Kidney (tissue), 14 donors: ENCODE data around the gene KIAA0232. TPM values are rescaled to one million over a fixed set of nuclear protein-coding genes. Genes with fewer than 3 reads are reported as not detected.

Experiments used
- DNase-seq, 5 donors: peaks; one replicate each; pipeline ENCODE4 v3.0.0-alpha.2; 2013 to 2020
- FAIRE-seq: peaks from 2 replicates; lab custom pipeline; 2012; peaks lifted over from hg19 to GRCh38; lab: Jason Lieb, UNC
- H3K27ac ChIP-seq, 2 donors: one replicate each; pipeline ENCODE4 v1.7.0; 2013; ENCODE audit warnings: low read depth in 2 of 2, low read length in 2 of 2, inconsistent platforms in 1 of 2
- H3K27me3 ChIP-seq: one replicate; pipeline ENCODE4 v1.7.1; 2013; ENCODE audit warnings: low read length, inconsistent platforms; ENCODE audit not compliant: control insufficient read depth, insufficient read depth
- H3K36me3 ChIP-seq, 3 donors: one replicate each; pipeline versions ENCODE4 v1.7.0 to v1.7.1; 2013; ENCODE audit warnings: low read length in 3 of 3, control low read depth in 1 of 3, inconsistent platforms in 1 of 3; ENCODE audit not compliant: insufficient read depth in 3 of 3, control insufficient read depth in 2 of 3
- H3K4me1 ChIP-seq, 3 donors: one replicate each; pipeline versions ENCODE4 v1.7.0 to v1.7.1; 2013; ENCODE audit warnings: low read length in 3 of 3, inconsistent platforms in 1 of 3, low read depth in 1 of 3; ENCODE audit not compliant: control insufficient read depth in 2 of 3, insufficient read depth in 2 of 3
- H3K4me3 ChIP-seq, 3 donors: one replicate each; pipeline versions ENCODE4 v1.7.0 to v1.8.1; 2013; ENCODE audit warnings: low read length in 3 of 3, control low read depth in 1 of 3, inconsistent platforms in 1 of 3
- H3K9ac ChIP-seq, 3 donors: one replicate each; pipeline versions ENCODE4 v1.7.0 to v1.7.1; 2013; ENCODE audit warnings: low read length in 3 of 3, control low read depth in 1 of 3, inconsistent platforms in 1 of 3
- H3K9me3 ChIP-seq, 3 donors: one replicate each; pipeline versions ENCODE4 v1.7.0 to v1.7.1; 2013; ENCODE audit warnings: low read length in 3 of 3, control low read depth in 1 of 3, inconsistent platforms in 1 of 3; ENCODE audit not compliant: control insufficient read depth in 2 of 3, insufficient read depth in 1 of 3
- CTCF ChIP-seq: IDR thresholded peaks from 3 replicates; pipeline ENCODE4 v1.5.1; 2012; ENCODE audit warnings: mild to moderate bottlenecking, moderate library complexity, borderline replicate concordance; ENCODE audit not compliant: insufficient read depth; ENCODE audit errors: extremely low read depth
- intact Hi-C: fragments of 100-400 bp; cut with DNase I; formaldehyde crosslinking; loops from one replicate; pipeline ENCODE4 v1.11.1; 2022
- polyA plus RNA-seq: library from polyadenylated mRNA; stranded (reverse); fragments of 350-450 nt; fragmentation: Illumina TruSeq; extraction: RNeasy Lipid Tissue Mini Kit (QIAGEN cat#74804); gene quantifications from one replicate; pipeline ENCODE4 v1.2.3, GENCODE V29; 2014; ENCODE audit warnings: low read depth, low replicate concordance; ENCODE audit not compliant: insufficient read depth
- total RNA-seq: library from RNA; stranded (reverse); fragmentation: NEBNext Ultra II Directional; extraction: Animal tissue kit (Norgen Biotek cat#: 25700); gene quantifications from one replicate; pipeline ENCODE4 v1.2.1, GENCODE V29; 2021
- donor health status: control.
- donor health status: control.
- donor health status: control.
- donor health status: control.
- donor health status: control.
- donor health status: DM: yes; HTN: yes; CAD: no.
- donor health status: Normal renal cell carcinoma (clear cell type).

Gene KIAA0232
- total and polyA plus RNA-seq, 2 donors from 2014 or later = 14.0 to 39.9 TPM

- TF ChIP-seq CTCF = no peak
- no peaks in the 10 kb centered on the region for H3K36me3 ChIP-seq
- intact Hi-C loops = no loop called here
- no peaks in the 10 kb centered on the region for H3K27me3 ChIP-seq
- H3K9ac ChIP-seq = no peak overlapping the region
- H3K27ac ChIP-seq = no peak overlapping the region
- no peak for DNase-seq
- FAIRE-seq = no peak
- no peak overlapping the region for H3K4me3 ChIP-seq
- H3K9me3 ChIP-seq = peaks cover 0 to 5% (median 2%) of the 10 kb centered on the region in 3 donors
- no peaks in the 10 kb centered on the region for H3K4me1 ChIP-seq
Measured at GRCh38 chr4:6813725-6814124, 31.2 kb downstream of the KIAA0232 start.

- no peak overlapping the region for H3K9ac ChIP-seq
- FAIRE-seq (no peak), DNase-seq (no peak)
- TF ChIP-seq CTCF = no peak
- H3K4me1 ChIP-seq = no peaks in the 10 kb centered on the region
- H3K9me3 ChIP-seq = peaks cover 0 to 18% (median 2%) of the 10 kb centered on the region in 3 donors
- H3K27me3 ChIP-seq = no peaks in the 10 kb centered on the region
- H3K36me3 ChIP-seq = no peaks in the 10 kb centered on the region
- H3K4me3 ChIP-seq = no peak overlapping the region
- intact Hi-C loops = no loop called here
- H3K27ac ChIP-seq = no peak overlapping the region
Measured at GRCh38 chr4:6815029-6815836, 32.7 kb downstream of the KIAA0232 start.

- H3K27me3 ChIP-seq = no peaks in the 10 kb centered on the region
- peaks cover 0 to 2% (median under 1%) of the 10 kb centered on the region in 3 donors for H3K36me3 ChIP-seq
- no peak for DNase-seq
- intact Hi-C loops = no loop called here
- H3K9me3 ChIP-seq = peaks cover 0 to 30% (median 2%) of the 10 kb centered on the region in 3 donors
- H3K27ac ChIP-seq = no peak overlapping the region
- FAIRE-seq = no peak
- H3K9ac ChIP-seq = no peak overlapping the region
- no peak for TF ChIP-seq CTCF
- no peak overlapping the region for H3K4me3 ChIP-seq
- no peaks in the 10 kb centered on the region for H3K4me1 ChIP-seq
Measured at GRCh38 chr4:6819295-6819694, 36.8 kb downstream of the KIAA0232 start.
